Kidney epithelial cell (primary cell): ENCODE measurements around the gene CYP17A1. TPM values are rescaled to one million over a fixed set of nuclear protein-coding genes. Genes with fewer than 3 reads are reported as not detected.

Experiments
- DNase-seq: peaks from one replicate; pipeline ENCODE4 v3.0.0-alpha.2; 2010; ENCODE audit warnings: low read depth
- H3K27me3 ChIP-seq: 2 replicates; pipeline ENCODE4 v1.6.0; 2011; ENCODE audit warnings: low read length; ENCODE audit not compliant: control insufficient read depth, insufficient read depth
- H3K36me3 ChIP-seq: 2 replicates; pipeline ENCODE4 v1.5.1; 2011; ENCODE audit warnings: low read length; ENCODE audit not compliant: control insufficient read depth, insufficient read depth
- H3K4me3 ChIP-seq: 2 replicates; pipeline ENCODE4 v1.5.1; 2011; ENCODE audit warnings: low read depth, mild to moderate bottlenecking, control low read depth, low read length
- CTCF ChIP-seq: IDR thresholded peaks from 2 replicates; pipeline ENCODE4 v1.5.1; 2011; ENCODE audit warnings: mild to moderate bottlenecking, moderate library complexity, low read length, control low read depth, inconsistent platforms; ENCODE audit not compliant: insufficient read depth, poor library complexity, severe bottlenecking
- total RNA-seq: library from RNA; depleted of rRNA; stranded (reverse); fragments of >200 nt; gene quantifications from 2 replicates; pipeline ENCODE4 v1.2.3, GENCODE V29; 2015

CYP17A1 gene
- total RNA-seq, 1 donor from 2014 or later, result not detected

DNA sequence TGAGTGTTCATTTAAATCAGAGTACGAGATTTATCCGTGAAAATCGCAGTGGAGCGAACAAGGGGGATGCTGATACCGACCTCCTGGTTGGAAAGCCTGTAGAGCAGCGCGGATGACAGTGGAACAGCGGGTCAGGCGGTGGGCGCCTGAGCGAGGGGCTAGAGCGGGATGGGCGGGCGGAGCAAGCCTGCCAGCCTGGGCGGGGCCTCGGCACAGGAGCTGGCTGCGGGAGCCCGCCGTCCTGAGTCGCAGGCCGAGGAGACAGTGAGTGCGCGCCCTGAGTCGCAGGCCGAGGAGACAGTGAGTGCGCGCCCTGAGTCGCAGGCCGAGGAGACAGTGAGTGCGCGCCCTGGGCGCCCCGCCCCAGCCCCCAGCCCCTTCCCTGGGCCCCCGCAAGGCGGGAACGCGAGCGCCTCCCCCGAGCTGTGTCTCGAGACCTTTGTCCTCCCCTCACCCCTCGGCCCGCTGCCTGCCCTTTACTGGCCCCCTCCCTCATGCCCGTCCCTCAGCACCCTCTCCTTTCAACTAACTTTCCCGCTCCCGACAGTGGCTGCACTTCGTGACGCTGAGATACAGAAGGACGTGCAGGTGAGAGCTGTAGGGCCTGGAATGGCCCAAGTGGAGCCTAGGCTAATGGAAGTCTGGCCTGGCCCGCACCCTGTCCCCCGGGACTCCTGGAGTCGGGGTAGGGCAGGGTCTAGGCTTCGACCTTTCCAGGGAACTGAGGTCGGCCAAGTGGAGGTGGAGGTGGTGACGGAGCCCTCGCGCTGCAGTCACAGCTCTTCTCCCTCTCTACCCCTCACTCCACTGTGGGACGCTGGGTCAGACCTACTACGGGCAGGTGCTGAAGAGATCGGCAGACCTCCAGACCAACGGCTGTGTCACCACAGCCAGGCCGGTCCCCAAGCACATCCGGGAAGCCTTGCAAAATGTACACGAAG is 32.3 kb upstream of the CYP17A1 start, which contains the start of gene AS3MT:
TSS of gene AS3MT (plus strand) at position 213 of the 941 bp plus-strand sequence. CDS start at position 336, 123 bp downstream.
- H3K27me3 ChIP-seq, result no peaks in the 10 kb centered on the region
- no peaks in the 10 kb centered on the region for H3K36me3 ChIP-seq
- TF ChIP-seq CTCF, result no peak
- no peak for DNase-seq
- peak within 1 kb of the TSS; percentile 53 for H3K4me3 ChIP-seq

DNA sequence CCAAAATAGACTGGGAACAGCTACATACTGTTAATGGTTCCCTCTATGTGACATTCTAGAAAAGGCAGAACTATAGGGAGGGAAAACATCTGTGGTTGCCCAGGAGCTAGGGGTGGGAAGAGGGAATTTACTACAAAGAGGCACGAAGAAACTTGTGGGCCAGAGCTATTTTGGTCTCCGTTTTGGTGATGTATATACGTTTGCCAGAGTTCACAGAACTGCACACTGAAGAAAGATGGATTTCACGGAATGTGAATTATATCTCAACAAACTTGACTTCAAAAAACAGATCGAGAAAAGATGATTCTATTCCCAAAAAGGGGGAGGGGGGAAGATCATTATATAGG is 31.7 kb upstream of the CYP17A1 start:
- H3K27me3 ChIP-seq, result no peaks in the 10 kb centered on the region
- no peaks in the 10 kb centered on the region for H3K36me3 ChIP-seq
- TF ChIP-seq CTCF, result no peak
- DNase-seq, result no peak
- H3K4me3 ChIP-seq, result peak overlapping the region; percentile 53

DNA sequence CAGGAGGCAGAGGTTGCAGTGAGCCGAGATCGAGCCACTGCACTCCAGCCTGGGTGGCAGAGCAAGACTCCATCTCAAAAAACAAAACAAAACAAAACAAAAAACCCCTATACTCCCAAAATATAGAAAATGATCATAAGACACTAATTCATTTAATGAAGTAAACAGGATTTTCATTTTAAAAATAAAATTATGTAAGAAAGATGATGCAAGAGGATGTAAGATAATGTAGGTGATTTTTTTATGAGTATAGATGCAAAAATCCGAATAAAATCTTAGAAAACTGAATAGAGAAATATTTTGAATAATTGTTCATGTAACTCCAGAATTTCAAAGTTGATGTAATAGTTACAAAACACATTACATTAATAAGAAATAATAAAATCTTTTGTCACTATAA is 28.4 kb upstream of the CYP17A1 start:
- H3K4me3 ChIP-seq, result no peak overlapping the region

GRCh38 chr10:102863660-102864059 is 26.4 kb upstream of the CYP17A1 start:
- TF ChIP-seq CTCF, result no peak
- no peak for DNase-seq
- Histone ChIP-seq H3K4me3 (no peak overlapping the region), H3K36me3 (no peaks in the 10 kb centered on the region), H3K27me3 (no peaks in the 10 kb centered on the region)

More for the DNA sequence above, 28.4 kb upstream of the CYP17A1 start:
- DNase-seq, result no peak
- Histone ChIP-seq H3K27me3 (no peaks in the 10 kb centered on the region), H3K36me3 (no peaks in the 10 kb centered on the region)
- no peak for TF ChIP-seq CTCF

DNA sequence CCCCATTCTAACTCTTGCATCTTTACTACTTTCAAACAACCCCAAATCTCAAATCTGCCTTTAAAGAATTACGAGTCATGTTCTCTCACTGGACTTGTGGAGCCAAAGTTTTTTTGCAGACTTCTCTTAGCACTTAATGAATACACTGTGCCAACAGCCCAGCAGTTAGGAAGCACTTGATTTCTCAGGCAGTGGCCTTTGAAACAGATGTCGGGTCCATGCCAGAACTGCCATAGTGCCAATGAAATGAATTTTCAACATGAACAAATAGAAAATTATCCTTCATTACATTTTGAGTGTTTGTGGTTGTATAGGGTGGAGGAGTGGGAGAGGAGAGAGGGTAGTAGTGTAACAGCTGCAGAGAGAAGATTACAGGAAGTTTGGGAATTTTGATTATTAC is 22.7 kb upstream of the CYP17A1 start:
- Histone ChIP-seq H3K4me3 (no peak overlapping the region), H3K36me3 (no peaks in the 10 kb centered on the region), H3K27me3 (no peaks in the 10 kb centered on the region)
- DNase-seq, result no peak
- TF ChIP-seq CTCF, result no peak
